Lower leg skin (tissue), 4 donors: ENCODE measurements around the gene RNF144A. TPM values are rescaled to one million over a fixed set of nuclear protein-coding genes. Genes with fewer than 3 reads are reported as not detected.

Experiments used
- DNase-seq, 2 donors: peaks; one replicate each; pipeline ENCODE4 v3.0.0-alpha.2; 2019; ENCODE audit warnings: low spot score in 2 of 2
- H3K4me3 ChIP-seq: fragments of 200-600 bp; sonication (generic); 2 replicates; pipeline ENCODE4 v1.5.1; 2017; ENCODE audit warnings: mild to moderate bottlenecking, low read depth; ENCODE audit not compliant: poor library complexity, severe bottlenecking
- POLR2A ChIP-seq, 2 donors: fragments of 450-650 bp; IDR thresholded peaks; one replicate each; pipeline ENCODE4 v1.6.1; 2016 to 2017; ENCODE audit warnings: antibody characterized with exemption in 2 of 2, mild to moderate bottlenecking in 1 of 2, moderate library complexity in 1 of 2
- WGBS, 2 donors: methylation state at CpG; one replicate each; pipeline ENCODE4 v1.1.5; 2018; 5-methylcytosine and 5-hydroxymethylcytosine counted together
- intact Hi-C: fragments of 100-400 bp; cut with DNase I; formaldehyde crosslinking; loops from one replicate; pipeline ENCODE4 v1.15.0; 2023; ENCODE audit warnings: low total_unique reads
- total RNA-seq, 4 donors: library from RNA; depleted of rRNA; stranded (reverse); fragments of >200 nt; gene quantifications; one replicate each; pipeline ENCODE4 v1.1.0, GENCODE V29; 2016
- TF ChIP-seq, protein P1 (sequence below), 3 donors: fragments of 450-650 bp; IDR thresholded peaks; one replicate each; pipeline ENCODE4 v1.5.1; 2016; ENCODE audit warnings: antibody characterized with exemption in 3 of 3, mild to moderate bottlenecking in 3 of 3, moderate library complexity in 2 of 3

Gene RNF144A
- total RNA-seq, 4 donors from 2014 or later, result 5.2 to 10.9 (median 7.6) TPM

DNA sequence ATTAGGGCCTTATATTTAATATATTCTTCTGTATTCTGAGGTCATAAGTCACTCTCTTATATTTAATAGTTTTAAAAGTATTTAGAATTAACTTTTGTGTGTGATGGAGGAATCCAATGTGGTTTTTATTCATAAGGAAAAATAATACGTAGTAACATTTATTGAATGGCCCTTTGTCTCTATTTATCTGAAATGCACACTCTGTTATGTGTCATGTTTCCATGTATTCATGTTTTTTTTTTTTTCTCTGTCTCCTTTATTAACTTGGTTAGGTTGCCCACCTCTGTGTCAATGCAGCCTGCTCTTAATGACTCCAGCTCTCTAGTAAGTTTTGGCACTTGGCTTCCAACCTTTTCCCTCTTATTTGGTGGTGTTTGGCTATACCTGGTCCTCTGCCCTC lies 33.8 kb downstream of the RNF144A start:
- WGBS, 2 donors, result 76 to 79% methylated on average over 1 of the region's 1 CpG

DNA sequence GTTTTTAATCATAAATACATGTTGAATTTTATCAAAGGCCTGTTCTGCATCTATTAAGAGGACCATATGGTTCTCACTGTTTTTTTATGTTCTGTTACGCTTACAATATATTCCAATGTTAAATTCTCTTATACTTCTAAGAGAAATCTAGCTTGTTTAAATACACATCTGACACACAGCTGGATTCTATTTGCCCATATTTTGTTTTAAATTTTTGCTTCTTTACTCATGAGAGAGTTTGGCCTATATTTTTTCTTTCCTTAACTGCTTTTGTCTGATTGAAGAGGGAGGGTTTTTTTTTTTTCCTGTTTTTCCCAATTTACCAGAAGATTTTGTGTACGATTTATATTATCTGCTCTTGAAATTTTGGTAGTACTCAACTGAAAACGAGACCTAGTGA lies 34.9 kb downstream of the RNF144A start:
- no peak for DNase-seq

More for the DNA sequence above, 33.8 kb downstream of the RNF144A start:
- no peak for DNase-seq
- no peak overlapping the region for H3K4me3 ChIP-seq
- intact Hi-C loops, result no loop called here
- TF ChIP-seq POLR2A (IDR thresholded peaks at IDR 0.05), result no peak
- TF ChIP-seq, protein P1, sequence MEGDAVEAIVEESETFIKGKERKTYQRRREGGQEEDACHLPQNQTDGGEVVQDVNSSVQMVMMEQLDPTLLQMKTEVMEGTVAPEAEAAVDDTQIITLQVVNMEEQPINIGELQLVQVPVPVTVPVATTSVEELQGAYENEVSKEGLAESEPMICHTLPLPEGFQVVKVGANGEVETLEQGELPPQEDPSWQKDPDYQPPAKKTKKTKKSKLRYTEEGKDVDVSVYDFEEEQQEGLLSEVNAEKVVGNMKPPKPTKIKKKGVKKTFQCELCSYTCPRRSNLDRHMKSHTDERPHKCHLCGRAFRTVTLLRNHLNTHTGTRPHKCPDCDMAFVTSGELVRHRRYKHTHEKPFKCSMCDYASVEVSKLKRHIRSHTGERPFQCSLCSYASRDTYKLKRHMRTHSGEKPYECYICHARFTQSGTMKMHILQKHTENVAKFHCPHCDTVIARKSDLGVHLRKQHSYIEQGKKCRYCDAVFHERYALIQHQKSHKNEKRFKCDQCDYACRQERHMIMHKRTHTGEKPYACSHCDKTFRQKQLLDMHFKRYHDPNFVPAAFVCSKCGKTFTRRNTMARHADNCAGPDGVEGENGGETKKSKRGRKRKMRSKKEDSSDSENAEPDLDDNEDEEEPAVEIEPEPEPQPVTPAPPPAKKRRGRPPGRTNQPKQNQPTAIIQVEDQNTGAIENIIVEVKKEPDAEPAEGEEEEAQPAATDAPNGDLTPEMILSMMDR (IDR thresholded peaks at IDR 0.05), result no peak

DNA sequence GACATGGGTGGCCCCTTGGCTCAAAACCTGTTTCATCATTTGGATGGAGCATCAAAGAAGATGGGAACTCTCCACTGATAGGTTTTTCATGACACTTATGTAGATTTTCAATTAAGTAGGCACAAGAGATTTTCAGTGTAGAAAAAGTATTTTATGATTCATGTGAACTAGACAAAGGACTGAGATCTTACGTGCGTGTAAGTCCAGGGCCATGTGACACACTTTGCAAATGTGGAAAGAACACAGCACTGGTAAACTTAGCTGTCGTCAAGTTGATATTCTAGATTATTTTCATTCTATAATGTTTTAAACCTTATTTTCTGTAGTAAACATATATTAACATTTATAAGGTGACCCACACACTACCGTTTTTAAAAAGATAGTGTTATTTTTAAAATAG lies 37.4 kb downstream of the RNF144A start:
- DNase-seq, result no peak
- 66 to 77% methylated on average over 4 of the region's 4 CpGs for WGBS, 2 donors
- TF ChIP-seq POLR2A (IDR thresholded peaks at IDR 0.05), result no peak
- TF ChIP-seq, protein P1 (IDR thresholded peaks at IDR 0.05), result no peak
- H3K4me3 ChIP-seq, result no peak overlapping the region
- intact Hi-C loops, result no loop called here

More for the DNA sequence above, 34.9 kb downstream of the RNF144A start:
- WGBS, 2 donors, result 45 to 56% methylated on average over 3 of the region's 3 CpGs
- TF ChIP-seq, protein P1 (IDR thresholded peaks at IDR 0.05), result no peak
- no peak for TF ChIP-seq POLR2A (IDR thresholded peaks at IDR 0.05)
- no peak overlapping the region for H3K4me3 ChIP-seq
- intact Hi-C loops, result no loop called here

DNA sequence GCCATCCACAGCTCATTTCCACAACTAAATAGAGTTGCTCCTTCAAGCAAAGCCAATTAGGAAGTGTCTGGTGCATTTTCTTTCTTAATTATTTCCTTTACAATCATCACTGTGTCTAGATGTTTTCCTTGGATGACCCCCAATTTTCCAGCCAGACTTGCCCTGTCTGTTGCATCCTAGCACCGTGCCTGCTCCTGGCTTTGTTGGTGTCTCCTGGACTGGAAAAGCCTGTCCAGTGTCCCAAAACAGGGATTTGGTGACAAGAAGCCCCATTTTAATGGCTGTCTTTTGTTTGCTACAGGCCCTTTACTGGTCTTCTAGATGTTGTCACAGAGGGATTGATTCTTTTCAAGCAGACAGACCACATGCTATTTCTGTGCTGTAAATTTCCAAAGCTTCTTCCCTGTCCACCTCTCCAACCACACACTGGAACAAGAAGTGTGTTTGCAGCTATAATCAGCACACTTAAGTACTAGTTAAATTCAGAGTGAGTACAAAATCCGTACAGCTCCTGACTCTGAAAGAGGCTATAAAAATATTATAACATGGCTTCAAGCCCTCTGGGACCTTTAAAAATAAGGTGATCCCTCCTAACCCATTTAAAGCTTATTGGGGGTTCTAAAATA lies 38.4 kb downstream of the RNF144A start:
- no peak overlapping the region for H3K4me3 ChIP-seq
- TF ChIP-seq, protein P1 (IDR thresholded peaks at IDR 0.05), result no peak
- TF ChIP-seq POLR2A (IDR thresholded peaks at IDR 0.05), result no peak
- WGBS, 2 donors, result 39 to 57% methylated on average over 2 of the region's 2 CpGs
- intact Hi-C loops, result no loop called here
- DNase-seq, result no peak

DNA sequence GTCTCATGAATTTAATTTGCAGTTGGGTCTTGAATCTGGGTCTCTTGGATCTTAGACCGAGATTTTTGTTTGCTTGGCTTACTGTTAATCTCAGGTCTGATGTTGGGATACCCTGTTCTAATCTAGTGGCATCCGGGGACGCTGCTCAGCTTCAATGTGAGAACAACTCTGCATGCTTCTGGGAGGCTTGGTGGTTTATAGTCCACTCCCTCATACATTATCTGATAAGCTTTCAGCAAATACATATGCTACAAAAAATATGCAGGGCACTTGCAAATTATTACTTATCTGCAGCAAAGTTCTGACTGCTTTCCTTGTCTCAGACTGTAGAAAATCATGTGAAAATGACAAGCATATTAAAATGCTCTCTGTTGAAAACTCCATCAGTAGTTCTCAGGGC lies 39.4 kb downstream of the RNF144A start:
- TF ChIP-seq POLR2A (IDR thresholded peaks at IDR 0.05), result no peak
- TF ChIP-seq, protein P1 (IDR thresholded peaks at IDR 0.05), result no peak
- no peak overlapping the region for H3K4me3 ChIP-seq
- WGBS, 2 donors, result 92 to 93% methylated on average over 3 of the region's 3 CpGs
- intact Hi-C loops, result no loop called here
- no peak for DNase-seq
